ENCODE data around the gene TMPRSS12. TPM values are rescaled to one million over a fixed set of nuclear protein-coding genes. Genes with fewer than 3 reads are reported as not detected.

Gene TMPRSS12
- total and polyA plus RNA-seq, 9 of the 15 experiments (the other 6 are each of a cell fraction or from before 2014, with no cell fraction given): 0.04 TPM; not detected in 8

DNA sequence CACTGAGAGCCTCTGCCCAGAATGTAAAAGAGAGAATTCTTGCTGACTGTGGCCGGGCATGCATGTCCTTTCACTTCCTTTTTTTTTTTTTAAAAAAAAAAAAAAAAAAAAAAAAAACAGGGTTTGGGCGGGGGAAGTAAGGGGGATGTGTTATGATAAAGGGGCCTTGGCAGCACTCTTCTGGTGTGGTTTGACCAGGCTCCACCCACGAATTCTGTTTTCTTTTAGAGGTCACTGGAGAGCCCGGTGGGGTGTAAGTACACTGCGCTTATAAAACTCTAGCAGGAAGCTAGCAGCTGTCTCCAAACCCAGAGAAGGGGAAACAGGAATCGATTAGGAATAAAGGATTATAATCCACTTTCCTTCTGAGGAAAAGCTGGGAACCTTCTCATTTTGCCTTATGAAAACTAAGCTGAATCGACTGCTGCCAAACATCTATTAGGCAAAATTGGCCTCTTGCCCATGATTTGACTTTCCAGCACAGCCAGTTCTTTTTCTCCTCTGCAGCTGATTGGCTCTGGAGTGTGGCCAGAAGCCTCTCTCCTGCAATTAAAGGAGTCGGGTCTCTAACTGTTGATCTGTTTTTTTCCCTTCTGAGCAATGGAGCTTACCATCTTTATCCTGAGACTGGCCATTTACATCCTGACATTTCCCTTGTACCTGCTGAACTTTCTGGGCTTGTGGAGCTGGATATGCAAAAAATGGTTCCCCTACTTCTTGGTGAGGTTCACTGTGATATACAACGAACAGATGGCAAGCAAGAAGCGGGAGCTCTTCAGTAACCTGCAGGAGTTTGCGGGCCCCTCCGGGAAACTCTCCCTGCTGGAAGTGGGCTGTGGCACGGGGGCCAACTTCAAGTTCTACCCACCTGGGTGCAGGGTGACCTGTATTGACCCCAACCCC is 82.0 kb downstream of the TMPRSS12 start:
- H3K9me1 ChIP-seq (ENCODE audit: control insufficient read depth, insufficient read depth, low read length): no peaks in the 10 kb centered on the region
- H3K9me3 ChIP-seq (replicated peaks; ENCODE audit: control insufficient read depth, insufficient read depth, low read depth, low read length): no peaks in the 10 kb centered on the region; the same call in 1 of the 2 replicates
- FAIRE-seq (peak; percentile 87), DNase-seq (ENCODE audit: extremely low read depth in 1 of 4, low spot score in 3 of 4) (peak; percentile 84 to 93 (median 87)), ATAC-seq (peak; percentile 87)
- TSS peak; percentile 77 for BruUV-seq (replicated peaks)
- H3K27ac ChIP-seq (ENCODE audit: extremely low read depth, low read depth, low read length): peak overlapping the region; percentile 95
- peaks cover 46% of the 10 kb centered on the region for H3K79me2 ChIP-seq (ENCODE audit: control insufficient read depth, insufficient read depth, low read length)
- ChIA-PET POLR2A (interaction anchor here (0.7 to 1.6 kb wide), 11 partner anchors 10 to 1344 kb away, joined by 3 to 6 read pairs (median 3); partner anchors contain the start of genes ATF1 and SLC11A2), CTCF (ENCODE audit: low intra/inter-chr PET ratio) (no interaction called here)
- H2AFZ ChIP-seq (ENCODE audit: low read depth, low read length): peak overlapping the region; percentile 93
- intact Hi-C loops (cut with micrococcal nuclease) (loop anchor here (5.0 to 10.0 kb wide), 3 partner anchors 97 to 160 kb away; partner anchors contain the start of genes ATF1 and SLC11A2), in situ Hi-C loops (cut with MboI) (no loop called here)
- peaks cover 3 to 21% of the 10 kb centered on the region in 2 experiments; a peak in 4 of 5 replicates for H3K4me1 ChIP-seq (replicated peaks in 1 of 2; ENCODE audit: control insufficient read depth in 2 of 2, insufficient read depth in 2 of 2, low read length in 2 of 2)
- peak overlapping the region; percentile 61 for H3K4me3 ChIP-seq
- no peaks in the 10 kb centered on the region; the same call in 2 of the 3 replicates for H3K36me3 ChIP-seq (ENCODE audit: control insufficient read depth, insufficient read depth, low read length)
- peak overlapping the region; percentile 81 to 94 for H3K9ac ChIP-seq (ENCODE audit: insufficient read depth in 1 of 2, low read depth in 2 of 2, low read length in 2 of 2)
- H3K27me3 ChIP-seq (ENCODE audit: control insufficient read depth in 2 of 2, insufficient read depth in 2 of 2, low read length in 2 of 2): no peaks in the 10 kb centered on the region
- peak overlapping the region; percentile 85 for H3K4me2 ChIP-seq (ENCODE audit: insufficient read depth, low read length)
- no peaks in the 10 kb centered on the region for H4K20me1 ChIP-seq (replicated peaks; ENCODE audit: control insufficient read depth, insufficient read depth, low read length)
- WGBS (ENCODE audit: insufficient coverage, low coverage, missing lambda C conversion rate): 1% methylated on average over 12 of the region's 13 CpGs
- TF ChIP-seq MAFF (IDR thresholded peaks at IDR 0.05; ENCODE audit: low read length) (peak; percentile 13; the same call in 1 of the 2 replicates), ZNF444 (CRISPR knock-in tag; IDR thresholded peaks at IDR 0.05) (no peak), RAD21 (CRISPR knock-in tag; conservative IDR thresholded peaks at IDR 0.05 in 1 of 2, IDR thresholded peaks at IDR 0.05 in 1 of 2) (no peak), TBL1XR1 (IDR thresholded peaks at IDR 0.05; ENCODE audit: low read length in 2 of 2) (no peak), BHLHE40 (IDR thresholded peaks at IDR 0.05; ENCODE audit: low read length) (0 out of 2 replicates have a peak, but pooled peaks have one; percentile 19), JUND (IDR thresholded peaks at IDR 0.05; ENCODE audit: borderline replicate concordance, low read depth, low read length) (no peak), JUND (tag; IDR thresholded peaks at IDR 0.05; ENCODE audit: borderline replicate concordance, low read depth, low read length) (no peak; the same call in 2 of the 3 replicates), NR2C2 (CRISPR knock-in tag; IDR thresholded peaks at IDR 0.05) (no peak), NR2C2 (tag; IDR thresholded peaks at IDR 0.05) (peak; percentile 67; the same call in 1 of the 2 replicates), ATF1 (CRISPR knock-in tag; IDR thresholded peaks at IDR 0.05) (no peak), ATF1 (tag; IDR thresholded peaks at IDR 0.05) (peak; percentile 26; the same call in 1 of the 2 replicates), ARNT (IDR thresholded peaks at IDR 0.05) (peak in 1 of 2 experiments; percentile 28; a peak in 1 of 4 replicates), ESRRA (IDR thresholded peaks at IDR 0.05; ENCODE audit: borderline replicate concordance, low read depth) (peak; percentile 77), NBN (IDR thresholded peaks at IDR 0.05; ENCODE audit: low read depth) (0 out of 2 replicates have a peak, but pooled peaks have one; percentile 33), HNRNPUL1 (IDR thresholded peaks at IDR 0.05; ENCODE audit: low read length) (no peak), NFE2L1 (tag; IDR thresholded peaks at IDR 0.05; ENCODE audit: borderline replicate concordance, low read depth) (no peak), CBFA2T3 (IDR thresholded peaks at IDR 0.05) (peak; percentile 2; the same call in 1 of the 2 replicates)
- TF ChIP-seq, protein P1, sequence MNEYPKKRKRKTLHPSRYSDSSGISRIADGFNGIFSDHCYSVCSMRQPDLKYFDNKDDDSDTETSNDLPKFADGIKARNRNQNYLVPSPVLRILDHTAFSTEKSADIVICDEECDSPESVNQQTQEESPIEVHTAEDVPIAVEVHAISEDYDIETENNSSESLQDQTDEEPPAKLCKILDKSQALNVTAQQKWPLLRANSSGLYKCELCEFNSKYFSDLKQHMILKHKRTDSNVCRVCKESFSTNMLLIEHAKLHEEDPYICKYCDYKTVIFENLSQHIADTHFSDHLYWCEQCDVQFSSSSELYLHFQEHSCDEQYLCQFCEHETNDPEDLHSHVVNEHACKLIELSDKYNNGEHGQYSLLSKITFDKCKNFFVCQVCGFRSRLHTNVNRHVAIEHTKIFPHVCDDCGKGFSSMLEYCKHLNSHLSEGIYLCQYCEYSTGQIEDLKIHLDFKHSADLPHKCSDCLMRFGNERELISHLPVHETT (CRISPR knock-in tag; conservative IDR thresholded peaks at IDR 0.05 in 1 of 2, IDR thresholded peaks at IDR 0.05 in 1 of 2): peak in 1 of 2 experiments; percentile 32; a peak in 1 of 4 replicates
- TF ChIP-seq, protein P2, sequence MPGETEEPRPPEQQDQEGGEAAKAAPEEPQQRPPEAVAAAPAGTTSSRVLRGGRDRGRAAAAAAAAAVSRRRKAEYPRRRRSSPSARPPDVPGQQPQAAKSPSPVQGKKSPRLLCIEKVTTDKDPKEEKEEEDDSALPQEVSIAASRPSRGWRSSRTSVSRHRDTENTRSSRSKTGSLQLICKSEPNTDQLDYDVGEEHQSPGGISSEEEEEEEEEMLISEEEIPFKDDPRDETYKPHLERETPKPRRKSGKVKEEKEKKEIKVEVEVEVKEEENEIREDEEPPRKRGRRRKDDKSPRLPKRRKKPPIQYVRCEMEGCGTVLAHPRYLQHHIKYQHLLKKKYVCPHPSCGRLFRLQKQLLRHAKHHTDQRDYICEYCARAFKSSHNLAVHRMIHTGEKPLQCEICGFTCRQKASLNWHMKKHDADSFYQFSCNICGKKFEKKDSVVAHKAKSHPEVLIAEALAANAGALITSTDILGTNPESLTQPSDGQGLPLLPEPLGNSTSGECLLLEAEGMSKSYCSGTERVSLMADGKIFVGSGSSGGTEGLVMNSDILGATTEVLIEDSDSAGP (CRISPR knock-in tag; IDR thresholded peaks at IDR 0.05): peak; percentile 84
